K562 (cell line): Measurements from ENCODE around the gene MINDY3. TPM values are rescaled to one million over a fixed set of nuclear protein-coding genes. Genes with fewer than 3 reads are reported as not detected.
A peak's percentile ranks its signal among the peaks of the same experiment; 100 is the strongest.

ENCODE experiments used
- ATAC-seq: fragments of 200-7000 bp; cut with Tn5 transposase; 3 replicates; pipeline ENCODE4 v1.9.1; 2020; ENCODE audit warnings: moderate library complexity
- BruUV-seq: library from RNA; stranded (reverse); fragments of 400-500 nt; replicated peaks from 2 replicates; lab custom pipeline; 2021; lab: Mats Ljungman, UMichigan
- CTCF ChIA-PET: fragments of 300-600 bp; formaldehyde crosslinking; extraction: SDS; loops from one replicate; lab custom pipeline; 2021; ENCODE audit warnings: low intra/inter-chr PET ratio; lab: Yijun Ruan, JAX
- POLR2A ChIA-PET: fragments of 300-600, 350-650 bp; sonication (Branson Sonifier 250); formaldehyde crosslinking; extraction: SDS; loops from one replicate; lab custom pipeline; 2021; ENCODE audit warnings: antibody characterized with exemption, inconsistent platforms; lab: Yijun Ruan, JAX
- DNase-seq, 4 experiments: peaks; one replicate each; pipeline versions ENCODE4 v3.0.0 to v3.0.0-alpha.2; 2011 to 2018; ENCODE audit warnings: low spot score in 3 of 4, mixed read lengths in 3 of 4; ENCODE audit errors: extremely low read depth in 1 of 4
- FAIRE-seq: peaks from 2 replicates; lab custom pipeline; 2011; peaks lifted over from hg19 to GRCh38; lab: Jason Lieb, UNC
- H2AFZ ChIP-seq: 2 replicates; pipeline ENCODE4 v1.6.0; 2011; ENCODE audit warnings: low read depth, low read length, control low read depth, inconsistent platforms
- H3K27ac ChIP-seq: fragments of 200-600 bp; 3 replicates; pipeline ENCODE4 v1.8.0; 2011; ENCODE audit warnings: low read depth, mild to moderate bottlenecking, control low read depth, inconsistent platforms, low read length, moderate library complexity, mixed read lengths; ENCODE audit errors: extremely low read depth
- H3K27me3 ChIP-seq, 2 experiments: fragments of 300-600 bp in 1 of 2; 2 replicates in 1 of 2; 3 replicates in 1 of 2; pipeline versions ENCODE4 v1.6.0 to v1.8.0; 2011; ENCODE audit warnings: inconsistent platforms in 2 of 2, low read length in 2 of 2, mild to moderate bottlenecking in 1 of 2, mixed read lengths in 1 of 2, moderate library complexity in 1 of 2; ENCODE audit not compliant: control insufficient read depth in 2 of 2, insufficient read depth in 2 of 2
- H3K36me3 ChIP-seq: fragments of 300-600 bp; 3 replicates; pipeline ENCODE4 v1.8.0; 2011; ENCODE audit warnings: mild to moderate bottlenecking, low read length, inconsistent platforms; ENCODE audit not compliant: control insufficient read depth, insufficient read depth
- H3K4me1 ChIP-seq, 2 experiments: fragments of 200-600 bp in 1 of 2; replicated peaks in 1 of 2; 2 replicates in 1 of 2; 3 replicates in 1 of 2; pipeline versions ENCODE4 v1.5.1 to v1.8.0; 2011; ENCODE audit warnings: inconsistent platforms in 2 of 2, low read length in 2 of 2, mild to moderate bottlenecking in 1 of 2, mixed read lengths in 1 of 2, moderate library complexity in 1 of 2; ENCODE audit not compliant: control insufficient read depth in 2 of 2, insufficient read depth in 2 of 2
- H3K4me2 ChIP-seq: 2 replicates; pipeline ENCODE4 v1.6.1; 2011; ENCODE audit warnings: low read length, control low read depth, inconsistent platforms, mixed read lengths; ENCODE audit not compliant: insufficient read depth
- H3K4me3 ChIP-seq: fragments of 200-600 bp; sonication (generic), shearing (Covaris generic); 2 replicates; pipeline ENCODE4 v1.5.1; 2016; ENCODE audit warnings: control low read depth, inconsistent platforms
- H3K79me2 ChIP-seq: fragments of 200-600 bp; 3 replicates; pipeline ENCODE4 v1.8.0; 2011; ENCODE audit warnings: low read length, inconsistent platforms; ENCODE audit not compliant: control insufficient read depth, insufficient read depth
- H3K9ac ChIP-seq, 2 experiments: 2 replicates each; pipeline versions ENCODE4 v1.6.0 to v1.6.1; 2011; ENCODE audit warnings: low read depth in 2 of 2, low read length in 2 of 2, control low read depth in 1 of 2, inconsistent platforms in 1 of 2, mild to moderate bottlenecking in 1 of 2, mixed read lengths in 1 of 2; ENCODE audit not compliant: insufficient read depth in 1 of 2
- H3K9me1 ChIP-seq: one replicate; pipeline ENCODE4 v1.6.0; 2011; ENCODE audit warnings: inconsistent platforms, mild to moderate bottlenecking, low read length, moderate library complexity; ENCODE audit not compliant: control insufficient read depth, insufficient read depth
- H3K9me3 ChIP-seq: replicated peaks from 2 replicates; pipeline ENCODE4 v1.5.1; 2011; ENCODE audit warnings: low read depth, low read length, inconsistent platforms; ENCODE audit not compliant: control insufficient read depth, insufficient read depth
- H4K20me1 ChIP-seq: replicated peaks from 2 replicates; pipeline ENCODE4 v1.6.1; 2011; ENCODE audit warnings: low read length, inconsistent platforms, mixed read lengths; ENCODE audit not compliant: control insufficient read depth, insufficient read depth
- ATF1 ChIP-seq, 2 experiments: fragments of 450-650 bp in 1 of 2; IDR thresholded peaks; 2 replicates each; pipeline ENCODE4 v1.6.1; 2016; ENCODE audit warnings: missing compliant biosample characterization in 1 of 2, missing genetic modification characterization in 1 of 2
- BRF1 ChIP-seq: IDR thresholded peaks from 3 replicates; pipeline ENCODE4 v1.6.1; 2011; ENCODE audit warnings: borderline replicate concordance, mild to moderate bottlenecking; ENCODE audit not compliant: insufficient read length; ENCODE audit errors: extremely low read depth
- HEY1 ChIP-seq: fragments of 250-450 bp; sonication (Bioruptor Pico); IDR thresholded peaks from 2 replicates; pipeline ENCODE4 v1.5.0; 2020; ENCODE audit warnings: mild to moderate bottlenecking, moderate library complexity, borderline replicate concordance
- RBBP5 ChIP-seq: fragments of 200-600 bp; sonication (generic); IDR thresholded peaks from 2 replicates; pipeline ENCODE4 v1.6.1; 2012; ENCODE audit warnings: borderline replicate concordance, mild to moderate bottlenecking, low read length, control low read depth, inconsistent platforms; ENCODE audit not compliant: insufficient read depth, poor library complexity, severe bottlenecking
- SMARCE1 ChIP-seq: fragments of 450-650 bp; IDR thresholded peaks from 2 replicates; pipeline ENCODE4 v1.7.1; 2016; ENCODE audit warnings: mild to moderate bottlenecking
- TFAM ChIP-seq: fragments of 250-450 bp; sonication (Bioruptor Pico); conservative IDR thresholded peaks from 2 replicates; pipeline ENCODE4 v1.5.0; 2021; ENCODE audit warnings: mild to moderate bottlenecking, moderate library complexity
- ZNF41 ChIP-seq: fragments of 250-450 bp; sonication (Bioruptor Pico); conservative IDR thresholded peaks from 2 replicates; pipeline ENCODE4 v1.4.0; 2020; ENCODE audit warnings: mild to moderate bottlenecking
- ZNF589 ChIP-seq: fragments of 200-800 bp; sonication (Bioruptor generic); IDR thresholded peaks from 2 replicates; pipeline ENCODE4 v1.6.1; 2016; ENCODE audit warnings: low read depth, missing genetic modification characterization, missing compliant biosample characterization
- WGBS: fragments of 100-300 bp; shearing (Covaris generic); methylation state at CpG from one replicate; pipeline ENCODE4 v1.1.6; 2016; ENCODE audit warnings: low coverage, mixed read lengths; ENCODE audit not compliant: insufficient coverage; ENCODE audit errors: missing lambda C conversion rate; 5-methylcytosine and 5-hydroxymethylcytosine counted together
- in situ Hi-C: fragments of 300-500 bp; cut with MboI; formaldehyde crosslinking; loops from 4 replicates; pipeline ENCODE4 v1.15.0; 2018; ENCODE audit warnings: inconsistent platforms, mixed read lengths
- intact Hi-C: fragments of 100-400 bp; cut with micrococcal nuclease; formaldehyde crosslinking; loops from 2 replicates; pipeline ENCODE4 v1.14.2; 2022
- polyA plus RNA-seq, 8 experiments: library from polyadenylated mRNA; depleted of rRNA in 4 of 8; stranded (reverse) in 5 of 8; unstranded in 3 of 8; fragments of >200 nt; fragmentation: Nextera tagmentation in 2 of 8; fragmentation: Illumina TruSeq in 1 of 8; extraction: Ambion mirVana in 2 of 8; extraction: Trizol in 1 of 8; gene quantifications; 2 replicates each; pipeline versions ENCODE4 v1.2.1 to v1.2.3, GENCODE V29; 2011 to 2014; ENCODE audit warnings: inconsistent platforms in 1 of 8, missing spikeins in 1 of 8
- total RNA-seq, 7 experiments: library from RNA; depleted of rRNA in 6 of 7; stranded (reverse); fragments of >200 nt in 6 of 7; fragmentation: Illumina TruSeq in 2 of 7; extraction: Trizol in 2 of 7; gene quantifications; 2 replicates each; pipeline versions ENCODE4 v1.2.1 to v1.2.3, GENCODE V29; 2011 to 2021; ENCODE audit warnings: low replicate concordance in 1 of 7
- TF ChIP-seq, protein P1 (sequence below), 3 experiments: IDR thresholded peaks in 2 of 3; conservative IDR thresholded peaks in 1 of 3; 2 replicates each; pipeline ENCODE4 v1.5.1; 2011 to 2012; ENCODE audit warnings: low read length in 3 of 3, mild to moderate bottlenecking in 3 of 3, control low read depth in 2 of 3, improper control_type of control experiment in 1 of 3, inconsistent platforms in 1 of 3, low read depth in 1 of 3, mixed read lengths in 1 of 3, moderate library complexity in 1 of 3; ENCODE audit not compliant: insufficient read depth in 2 of 3
- TF ChIP-seq, protein P2 (sequence below): fragments of 250-450 bp; sonication (Bioruptor Pico); IDR thresholded peaks from 2 replicates; pipeline ENCODE4 v1.5.1; 2021; ENCODE audit warnings: mild to moderate bottlenecking
- TF ChIP-seq, protein P3 (sequence below): fragments of 450-650 bp; IDR thresholded peaks from one replicate; pipeline ENCODE4 v1.6.1; 2018; ENCODE audit warnings: mild to moderate bottlenecking, moderate library complexity; ENCODE audit not compliant: partially characterized antibody
- TF ChIP-seq, protein P4 (sequence below): fragments of 450-650 bp; IDR thresholded peaks from 2 replicates; pipeline ENCODE4 v1.6.1; 2016
- TF ChIP-seq, protein P5 (sequence below): fragments of 250-450 bp; sonication (Bioruptor Pico); IDR thresholded peaks from 2 replicates; pipeline ENCODE4 v1.8.0; 2021; ENCODE audit warnings: mild to moderate bottlenecking, moderate library complexity

The MINDY3 gene
- total and polyA plus RNA-seq, 9 of the 15 experiments (the other 6 are each of a cell fraction or from before 2014, with no cell fraction given) = 14.0 to 35.9 (median 23.6) TPM

- BruUV-seq = no TSS peak
- CTCF ChIA-PET = interaction anchor here (1.0 to 1.4 kb wide), 2 partner anchors 310 to 317 kb away, joined by 3 to 7 read pairs; no protein-coding TSS in a partner anchor
- H3K27me3 ChIP-seq = peaks cover 2 to 3% of the 10 kb centered on the region in 2 experiments; a peak in 3 of 5 replicates
- ATAC-seq (peak; percentile 93), DNase-seq (peak; percentile 62 to 82 (median 65)), FAIRE-seq (peak; percentile 95)
- H3K79me2 ChIP-seq = no peaks in the 10 kb centered on the region
- no peak overlapping the region for H3K9ac ChIP-seq
- H3K4me3 ChIP-seq = no peak overlapping the region
- POLR2A ChIA-PET = no interaction called here
- WGBS = 9% methylated on average over 7 of the region's 7 CpGs
- intact Hi-C loops = no loop called here
- peak overlapping the region; percentile 51 for H2AFZ ChIP-seq
- no peaks in the 10 kb centered on the region for H3K36me3 ChIP-seq
- H3K9me3 ChIP-seq = no peaks in the 10 kb centered on the region
- no peaks in the 10 kb centered on the region for H4K20me1 ChIP-seq
- in situ Hi-C loops = no loop called here
- H3K4me2 ChIP-seq = no peak overlapping the region
- H3K27ac ChIP-seq = no peak overlapping the region
- no peaks in the 10 kb centered on the region for H3K4me1 ChIP-seq
- no peaks in the 10 kb centered on the region for H3K9me1 ChIP-seq
- TF ChIP-seq, protein P1, sequence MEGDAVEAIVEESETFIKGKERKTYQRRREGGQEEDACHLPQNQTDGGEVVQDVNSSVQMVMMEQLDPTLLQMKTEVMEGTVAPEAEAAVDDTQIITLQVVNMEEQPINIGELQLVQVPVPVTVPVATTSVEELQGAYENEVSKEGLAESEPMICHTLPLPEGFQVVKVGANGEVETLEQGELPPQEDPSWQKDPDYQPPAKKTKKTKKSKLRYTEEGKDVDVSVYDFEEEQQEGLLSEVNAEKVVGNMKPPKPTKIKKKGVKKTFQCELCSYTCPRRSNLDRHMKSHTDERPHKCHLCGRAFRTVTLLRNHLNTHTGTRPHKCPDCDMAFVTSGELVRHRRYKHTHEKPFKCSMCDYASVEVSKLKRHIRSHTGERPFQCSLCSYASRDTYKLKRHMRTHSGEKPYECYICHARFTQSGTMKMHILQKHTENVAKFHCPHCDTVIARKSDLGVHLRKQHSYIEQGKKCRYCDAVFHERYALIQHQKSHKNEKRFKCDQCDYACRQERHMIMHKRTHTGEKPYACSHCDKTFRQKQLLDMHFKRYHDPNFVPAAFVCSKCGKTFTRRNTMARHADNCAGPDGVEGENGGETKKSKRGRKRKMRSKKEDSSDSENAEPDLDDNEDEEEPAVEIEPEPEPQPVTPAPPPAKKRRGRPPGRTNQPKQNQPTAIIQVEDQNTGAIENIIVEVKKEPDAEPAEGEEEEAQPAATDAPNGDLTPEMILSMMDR (IDR thresholded peaks at IDR 0.05 in 2 of 3, conservative IDR thresholded peaks at IDR 0.05 in 1 of 3; ENCODE audit: insufficient read depth in 2 of 3, low read depth in 1 of 3, low read length in 3 of 3) = peak; percentile 70 to 80 (median 74)
- TF ChIP-seq RBBP5 (no peak), HEY1 (no peak), ZNF41 (CRISPR knock-in tag) (no peak), BRF1 (no peak), ATF1 (CRISPR knock-in tag; IDR thresholded peaks at IDR 0.05) (no peak), ATF1 (tag; IDR thresholded peaks at IDR 0.05) (0 out of 2 replicates have a peak, but pooled peaks have one; percentile 12), SMARCE1 (no peak), ZNF589 (CRISPR knock-in tag) (no peak), TFAM (CRISPR knock-in tag) (no peak)
- TF ChIP-seq, protein P2, sequence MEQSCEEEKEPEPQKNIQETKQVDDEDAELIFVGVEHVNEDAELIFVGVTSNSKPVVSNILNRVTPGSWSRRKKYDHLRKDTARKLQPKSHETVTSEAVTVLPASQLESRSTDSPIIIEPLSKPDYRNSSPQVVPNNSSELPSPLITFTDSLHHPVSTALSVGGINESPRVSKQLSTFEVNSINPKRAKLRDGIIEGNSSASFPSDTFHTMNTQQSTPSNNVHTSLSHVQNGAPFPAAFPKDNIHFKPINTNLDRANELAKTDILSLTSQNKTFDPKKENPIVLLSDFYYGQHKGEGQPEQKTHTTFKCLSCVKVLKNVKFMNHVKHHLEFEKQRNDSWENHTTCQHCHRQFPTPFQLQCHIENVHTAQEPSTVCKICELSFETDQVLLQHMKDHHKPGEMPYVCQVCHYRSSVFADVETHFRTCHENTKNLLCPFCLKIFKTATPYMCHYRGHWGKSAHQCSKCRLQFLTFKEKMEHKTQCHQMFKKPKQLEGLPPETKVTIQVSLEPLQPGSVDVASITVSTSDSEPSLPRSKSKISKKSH (CRISPR knock-in tag) = no peak
- TF ChIP-seq, protein P3, sequence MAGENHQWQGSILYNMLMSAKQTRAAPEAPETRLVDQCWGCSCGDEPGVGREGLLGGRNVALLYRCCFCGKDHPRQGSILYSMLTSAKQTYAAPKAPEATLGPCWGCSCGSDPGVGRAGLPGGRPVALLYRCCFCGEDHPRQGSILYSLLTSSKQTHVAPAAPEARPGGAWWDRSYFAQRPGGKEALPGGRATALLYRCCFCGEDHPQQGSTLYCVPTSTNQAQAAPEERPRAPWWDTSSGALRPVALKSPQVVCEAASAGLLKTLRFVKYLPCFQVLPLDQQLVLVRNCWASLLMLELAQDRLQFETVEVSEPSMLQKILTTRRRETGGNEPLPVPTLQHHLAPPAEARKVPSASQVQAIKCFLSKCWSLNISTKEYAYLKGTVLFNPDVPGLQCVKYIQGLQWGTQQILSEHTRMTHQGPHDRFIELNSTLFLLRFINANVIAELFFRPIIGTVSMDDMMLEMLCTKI = no peak
- TF ChIP-seq, protein P4, sequence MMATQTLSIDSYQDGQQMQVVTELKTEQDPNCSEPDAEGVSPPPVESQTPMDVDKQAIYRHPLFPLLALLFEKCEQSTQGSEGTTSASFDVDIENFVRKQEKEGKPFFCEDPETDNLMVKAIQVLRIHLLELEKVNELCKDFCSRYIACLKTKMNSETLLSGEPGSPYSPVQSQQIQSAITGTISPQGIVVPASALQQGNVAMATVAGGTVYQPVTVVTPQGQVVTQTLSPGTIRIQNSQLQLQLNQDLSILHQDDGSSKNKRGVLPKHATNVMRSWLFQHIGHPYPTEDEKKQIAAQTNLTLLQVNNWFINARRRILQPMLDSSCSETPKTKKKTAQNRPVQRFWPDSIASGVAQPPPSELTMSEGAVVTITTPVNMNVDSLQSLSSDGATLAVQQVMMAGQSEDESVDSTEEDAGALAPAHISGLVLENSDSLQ = peak; percentile 27; the same call in 1 of the 2 replicates
- TF ChIP-seq, protein P5, sequence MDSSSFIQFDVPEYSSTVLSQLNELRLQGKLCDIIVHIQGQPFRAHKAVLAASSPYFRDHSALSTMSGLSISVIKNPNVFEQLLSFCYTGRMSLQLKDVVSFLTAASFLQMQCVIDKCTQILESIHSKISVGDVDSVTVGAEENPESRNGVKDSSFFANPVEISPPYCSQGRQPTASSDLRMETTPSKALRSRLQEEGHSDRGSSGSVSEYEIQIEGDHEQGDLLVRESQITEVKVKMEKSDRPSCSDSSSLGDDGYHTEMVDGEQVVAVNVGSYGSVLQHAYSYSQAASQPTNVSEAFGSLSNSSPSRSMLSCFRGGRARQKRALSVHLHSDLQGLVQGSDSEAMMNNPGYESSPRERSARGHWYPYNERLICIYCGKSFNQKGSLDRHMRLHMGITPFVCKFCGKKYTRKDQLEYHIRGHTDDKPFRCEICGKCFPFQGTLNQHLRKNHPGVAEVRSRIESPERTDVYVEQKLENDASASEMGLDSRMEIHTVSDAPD = no peak
Measured at GRCh38 chr10:15744217-15744865, 116.0 kb downstream of the MINDY3 start.
